Measurements from ENCODE around the gene ARHGAP8.

DNA sequence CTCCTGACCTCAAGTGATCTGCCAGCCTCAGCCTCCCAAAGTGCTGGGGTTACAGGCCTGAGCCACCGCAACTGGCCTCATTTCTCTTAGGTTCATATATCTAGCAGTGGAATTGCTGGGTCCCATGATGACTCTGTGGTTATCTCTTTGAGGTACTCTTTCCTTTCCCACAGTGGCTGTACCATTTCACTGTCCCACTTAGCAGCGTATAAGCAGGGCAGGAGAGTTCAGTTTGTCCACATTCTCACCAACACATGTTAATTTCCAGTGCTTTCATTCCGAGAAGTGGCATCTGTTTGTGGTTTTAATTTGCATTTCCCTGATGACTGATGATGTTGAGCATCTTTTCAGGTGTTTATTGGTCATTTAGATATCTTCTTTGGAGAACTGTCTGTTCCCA is 34.0 kb upstream of the ARHGAP8 start:
- TF ChIP-seq, protein P1, sequence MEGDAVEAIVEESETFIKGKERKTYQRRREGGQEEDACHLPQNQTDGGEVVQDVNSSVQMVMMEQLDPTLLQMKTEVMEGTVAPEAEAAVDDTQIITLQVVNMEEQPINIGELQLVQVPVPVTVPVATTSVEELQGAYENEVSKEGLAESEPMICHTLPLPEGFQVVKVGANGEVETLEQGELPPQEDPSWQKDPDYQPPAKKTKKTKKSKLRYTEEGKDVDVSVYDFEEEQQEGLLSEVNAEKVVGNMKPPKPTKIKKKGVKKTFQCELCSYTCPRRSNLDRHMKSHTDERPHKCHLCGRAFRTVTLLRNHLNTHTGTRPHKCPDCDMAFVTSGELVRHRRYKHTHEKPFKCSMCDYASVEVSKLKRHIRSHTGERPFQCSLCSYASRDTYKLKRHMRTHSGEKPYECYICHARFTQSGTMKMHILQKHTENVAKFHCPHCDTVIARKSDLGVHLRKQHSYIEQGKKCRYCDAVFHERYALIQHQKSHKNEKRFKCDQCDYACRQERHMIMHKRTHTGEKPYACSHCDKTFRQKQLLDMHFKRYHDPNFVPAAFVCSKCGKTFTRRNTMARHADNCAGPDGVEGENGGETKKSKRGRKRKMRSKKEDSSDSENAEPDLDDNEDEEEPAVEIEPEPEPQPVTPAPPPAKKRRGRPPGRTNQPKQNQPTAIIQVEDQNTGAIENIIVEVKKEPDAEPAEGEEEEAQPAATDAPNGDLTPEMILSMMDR (conservative IDR thresholded peaks at IDR 0.05; ENCODE audit: low read depth in 2 of 2): no peak
- TF ChIP-seq JUNB (IDR thresholded peaks at IDR 0.05; ENCODE audit: unreplicated experiment) (no peak), POLR2AphosphoS5 (IDR thresholded peaks at IDR 0.05; ENCODE audit: low read depth) (no peak), EZH2 (IDR thresholded peaks at IDR 0.05; ENCODE audit: low read depth, unreplicated experiment) (no peak), CREB1 (CRISPR knock-in tag; IDR thresholded peaks at IDR 0.05; ENCODE audit: low read depth) (no peak)
- TF ChIP-seq, protein P2, sequence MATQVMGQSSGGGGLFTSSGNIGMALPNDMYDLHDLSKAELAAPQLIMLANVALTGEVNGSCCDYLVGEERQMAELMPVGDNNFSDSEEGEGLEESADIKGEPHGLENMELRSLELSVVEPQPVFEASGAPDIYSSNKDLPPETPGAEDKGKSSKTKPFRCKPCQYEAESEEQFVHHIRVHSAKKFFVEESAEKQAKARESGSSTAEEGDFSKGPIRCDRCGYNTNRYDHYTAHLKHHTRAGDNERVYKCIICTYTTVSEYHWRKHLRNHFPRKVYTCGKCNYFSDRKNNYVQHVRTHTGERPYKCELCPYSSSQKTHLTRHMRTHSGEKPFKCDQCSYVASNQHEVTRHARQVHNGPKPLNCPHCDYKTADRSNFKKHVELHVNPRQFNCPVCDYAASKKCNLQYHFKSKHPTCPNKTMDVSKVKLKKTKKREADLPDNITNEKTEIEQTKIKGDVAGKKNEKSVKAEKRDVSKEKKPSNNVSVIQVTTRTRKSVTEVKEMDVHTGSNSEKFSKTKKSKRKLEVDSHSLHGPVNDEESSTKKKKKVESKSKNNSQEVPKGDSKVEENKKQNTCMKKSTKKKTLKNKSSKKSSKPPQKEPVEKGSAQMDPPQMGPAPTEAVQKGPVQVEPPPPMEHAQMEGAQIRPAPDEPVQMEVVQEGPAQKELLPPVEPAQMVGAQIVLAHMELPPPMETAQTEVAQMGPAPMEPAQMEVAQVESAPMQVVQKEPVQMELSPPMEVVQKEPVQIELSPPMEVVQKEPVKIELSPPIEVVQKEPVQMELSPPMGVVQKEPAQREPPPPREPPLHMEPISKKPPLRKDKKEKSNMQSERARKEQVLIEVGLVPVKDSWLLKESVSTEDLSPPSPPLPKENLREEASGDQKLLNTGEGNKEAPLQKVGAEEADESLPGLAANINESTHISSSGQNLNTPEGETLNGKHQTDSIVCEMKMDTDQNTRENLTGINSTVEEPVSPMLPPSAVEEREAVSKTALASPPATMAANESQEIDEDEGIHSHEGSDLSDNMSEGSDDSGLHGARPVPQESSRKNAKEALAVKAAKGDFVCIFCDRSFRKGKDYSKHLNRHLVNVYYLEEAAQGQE (IDR thresholded peaks at IDR 0.05; ENCODE audit: unreplicated experiment): no peak
